Left forelimb (tissue), 1 donor: ENCODE data around the gene GRPEL2.

ENCODE experiments used
- DNase-seq: peaks from one replicate; pipeline ENCODE4 v3.0.0-alpha.2; 2018; ENCODE audit warnings: low spot score

GRPEL2 gene

GRCh38 chr5:149357370-149358293 lies 12.3 kb downstream of the GRPEL2 start, which contains the start of gene PCYOX1L:
Gene PCYOX1L (plus strand): TSS chr5:149358046. CDS start chr5:149358069, 23 bp downstream.
- peak; percentile 96 for DNase-seq

DNA sequence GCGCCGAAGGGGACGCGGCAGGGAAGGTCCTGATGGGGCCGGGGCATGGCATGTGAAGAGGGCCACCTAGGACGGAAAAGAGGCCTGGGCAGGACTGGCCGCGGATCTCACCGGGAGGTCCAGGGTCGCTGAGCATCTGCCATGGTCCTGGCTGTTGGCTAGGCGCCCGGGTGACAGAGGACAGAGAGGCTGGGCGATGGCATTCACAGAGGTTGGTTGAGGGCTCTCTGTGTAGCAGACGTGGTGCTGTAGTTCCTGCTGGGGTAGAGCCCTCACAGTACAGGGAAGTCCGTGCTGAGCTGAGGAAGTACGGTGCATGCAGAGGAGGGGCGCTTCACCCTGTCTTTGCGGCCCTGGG lies 13.0 kb downstream of the GRPEL2 start:
- peak; percentile 65 for DNase-seq

- no peak for DNase-seq
These were observed 13.7 kb downstream of the GRPEL2 start for GRCh38 chr5:149358868-149359495.

DNA sequence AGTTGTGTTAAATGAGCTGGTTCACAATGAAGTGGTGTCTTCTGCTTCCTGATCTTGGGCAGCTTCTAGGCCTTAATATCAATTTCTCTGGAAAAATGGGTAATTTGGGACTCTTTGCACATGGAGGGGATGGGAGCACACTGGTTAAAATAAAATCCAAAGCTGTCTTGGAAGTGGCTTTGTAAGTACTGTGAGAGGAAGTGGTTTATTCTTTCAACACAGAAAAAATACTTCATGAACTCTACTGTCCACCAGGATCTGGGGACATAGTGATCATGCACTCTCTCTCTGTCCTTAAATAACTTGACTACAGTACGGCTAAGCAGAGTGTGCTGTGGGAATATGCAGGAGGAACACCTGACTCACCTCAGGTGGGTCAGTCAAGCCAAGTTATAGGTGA lies 15.0 kb downstream of the GRPEL2 start:
- no peak for DNase-seq

DNA sequence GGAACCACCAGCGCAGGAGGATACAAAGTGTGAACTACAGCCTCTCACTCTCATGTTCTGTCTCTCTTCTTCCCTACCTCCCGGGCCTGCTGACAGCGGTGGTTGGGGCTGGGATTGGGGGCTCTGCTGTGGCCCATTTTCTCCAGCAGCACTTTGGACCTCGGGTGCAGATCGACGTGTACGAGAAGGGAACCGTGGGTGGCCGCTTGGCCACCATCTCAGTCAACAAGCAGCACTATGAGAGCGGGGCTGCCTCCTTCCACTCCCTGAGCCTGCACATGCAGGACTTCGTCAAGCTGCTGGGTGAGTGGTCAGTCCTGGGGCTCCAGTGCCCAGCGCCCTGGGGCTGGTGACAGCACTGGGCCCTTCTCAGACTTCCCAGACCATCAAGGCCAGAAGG lies 17.2 kb downstream of the GRPEL2 start:
- no peak for DNase-seq

DNA sequence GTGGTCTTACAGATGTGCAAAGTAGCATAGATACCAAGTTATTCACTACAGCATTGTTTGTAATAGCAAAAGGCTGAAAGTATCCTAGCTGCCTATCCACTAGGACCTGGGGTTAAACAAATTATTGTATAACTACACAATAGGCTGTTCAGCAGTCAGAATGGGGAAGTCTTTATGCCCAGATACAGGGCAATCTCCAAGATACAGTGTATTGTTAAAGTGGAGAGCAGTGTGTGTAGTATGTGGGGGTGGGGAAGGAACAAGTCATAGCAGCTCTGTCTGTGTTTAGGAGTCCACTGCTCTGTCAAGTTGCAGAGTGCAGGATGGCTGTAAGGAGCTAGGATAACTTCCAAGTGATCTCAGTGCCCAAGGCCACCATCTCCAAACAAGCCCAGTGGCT lies 18.1 kb downstream of the GRPEL2 start:
- no peak for DNase-seq

- no peak for DNase-seq
These were observed 18.6 kb downstream of the GRPEL2 start for GRCh38 chr5:149363936-149364335.

DNA sequence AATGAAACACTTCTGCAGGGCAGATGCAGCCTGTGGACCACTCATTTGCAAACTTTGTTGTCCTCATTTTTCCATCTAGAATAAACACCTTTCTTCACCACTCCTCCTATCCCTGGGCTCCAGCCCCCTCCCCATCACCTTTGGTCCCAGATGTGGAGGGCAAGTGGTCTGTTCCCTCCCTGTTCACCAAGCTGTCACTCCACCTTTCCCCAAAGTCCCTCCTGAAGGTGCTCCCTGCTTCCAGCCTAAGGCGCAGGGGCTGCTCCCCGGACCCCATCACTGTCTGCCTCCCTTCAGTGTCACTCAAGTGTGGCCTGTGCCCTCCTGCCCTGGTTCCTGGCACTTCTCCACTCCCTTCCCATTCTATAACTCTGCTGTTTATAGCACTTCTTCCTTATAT lies 19.4 kb downstream of the GRPEL2 start:
- no peak for DNase-seq

DNA sequence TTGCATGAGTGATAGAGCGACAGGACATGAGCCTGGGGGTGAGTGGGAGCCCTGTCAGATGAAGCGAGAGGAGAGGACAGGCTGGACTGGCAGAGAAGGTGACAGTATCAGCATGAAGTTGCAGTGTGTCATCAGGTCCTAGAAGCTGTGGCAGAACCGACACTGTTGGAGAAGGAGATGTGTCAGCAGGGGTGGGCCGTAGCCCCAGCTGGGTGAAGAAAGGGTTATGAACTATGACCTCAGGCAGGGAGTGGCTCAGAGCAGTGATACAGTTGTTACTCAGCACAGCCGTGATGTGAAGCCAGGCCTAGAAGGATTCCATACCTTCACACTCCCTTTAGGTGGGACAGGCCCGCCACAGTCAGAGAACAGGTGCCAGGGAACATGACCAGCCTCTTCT lies 20.1 kb downstream of the GRPEL2 start:
- DNase-seq, result no peak

DNA sequence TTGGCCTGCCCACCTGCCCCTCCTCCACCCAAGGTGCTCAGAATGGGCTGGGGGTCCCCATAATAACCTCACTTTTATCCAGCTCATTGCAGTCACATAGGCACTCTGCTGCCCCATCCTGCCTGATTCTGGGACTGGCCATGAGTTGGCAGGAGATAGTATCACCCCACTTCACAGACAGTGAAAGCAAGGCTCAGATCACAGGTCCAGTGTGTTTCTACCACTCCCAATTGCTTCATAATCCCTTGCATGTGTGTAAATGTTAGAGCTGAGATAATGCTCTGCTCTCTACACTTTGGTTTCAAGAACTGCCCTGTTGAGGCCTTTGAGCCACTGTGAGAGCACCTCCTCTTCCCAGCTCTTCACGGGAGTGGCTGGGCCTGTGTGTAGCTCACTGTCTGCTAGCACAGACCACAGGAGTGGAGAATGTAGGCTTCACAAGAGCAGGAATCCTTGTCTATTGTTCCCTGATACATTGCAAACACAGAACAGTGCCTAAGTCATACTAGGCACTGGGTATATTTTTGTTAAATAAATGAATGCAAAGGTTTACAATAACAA lies 20.9 kb downstream of the GRPEL2 start:
- no peak for DNase-seq

GRCh38 chr5:149367249-149367971 lies 22.1 kb downstream of the GRPEL2 start:
- DNase-seq, result no peak

DNA sequence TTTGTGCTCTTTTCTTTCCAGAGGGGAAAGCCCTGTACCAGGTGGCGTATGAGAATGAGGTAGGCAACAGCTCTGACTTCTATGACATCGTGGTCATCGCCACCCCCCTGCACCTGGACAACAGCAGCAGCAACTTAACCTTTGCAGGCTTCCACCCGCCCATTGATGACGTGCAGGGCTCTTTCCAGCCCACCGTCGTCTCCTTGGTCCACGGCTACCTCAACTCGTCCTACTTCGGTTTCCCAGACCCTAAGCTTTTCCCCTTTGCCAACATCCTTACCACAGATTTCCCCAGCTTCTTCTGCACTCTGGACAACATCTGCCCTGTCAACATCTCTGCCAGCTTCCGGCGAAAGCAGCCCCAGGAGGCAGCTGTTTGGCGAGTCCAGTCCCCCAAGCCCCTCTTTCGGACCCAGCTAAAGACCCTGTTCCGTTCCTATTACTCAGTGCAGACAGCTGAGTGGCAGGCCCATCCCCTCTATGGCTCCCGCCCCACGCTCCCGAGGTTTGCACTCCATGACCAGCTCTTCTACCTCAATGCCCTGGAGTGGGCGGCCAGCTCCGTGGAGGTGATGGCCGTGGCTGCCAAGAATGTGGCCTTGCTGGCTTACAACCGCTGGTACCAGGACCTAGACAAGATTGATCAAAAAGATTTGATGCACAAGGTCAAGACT lies 22.8 kb downstream of the GRPEL2 start:
- DNase-seq, result no peak

- DNase-seq, result no peak
These were observed 25.6 kb downstream of the GRPEL2 start for GRCh38 chr5:149370878-149371277.

GRCh38 chr5:149371296-149371962 lies 26.1 kb downstream of the GRPEL2 start:
- no peak for DNase-seq

DNA sequence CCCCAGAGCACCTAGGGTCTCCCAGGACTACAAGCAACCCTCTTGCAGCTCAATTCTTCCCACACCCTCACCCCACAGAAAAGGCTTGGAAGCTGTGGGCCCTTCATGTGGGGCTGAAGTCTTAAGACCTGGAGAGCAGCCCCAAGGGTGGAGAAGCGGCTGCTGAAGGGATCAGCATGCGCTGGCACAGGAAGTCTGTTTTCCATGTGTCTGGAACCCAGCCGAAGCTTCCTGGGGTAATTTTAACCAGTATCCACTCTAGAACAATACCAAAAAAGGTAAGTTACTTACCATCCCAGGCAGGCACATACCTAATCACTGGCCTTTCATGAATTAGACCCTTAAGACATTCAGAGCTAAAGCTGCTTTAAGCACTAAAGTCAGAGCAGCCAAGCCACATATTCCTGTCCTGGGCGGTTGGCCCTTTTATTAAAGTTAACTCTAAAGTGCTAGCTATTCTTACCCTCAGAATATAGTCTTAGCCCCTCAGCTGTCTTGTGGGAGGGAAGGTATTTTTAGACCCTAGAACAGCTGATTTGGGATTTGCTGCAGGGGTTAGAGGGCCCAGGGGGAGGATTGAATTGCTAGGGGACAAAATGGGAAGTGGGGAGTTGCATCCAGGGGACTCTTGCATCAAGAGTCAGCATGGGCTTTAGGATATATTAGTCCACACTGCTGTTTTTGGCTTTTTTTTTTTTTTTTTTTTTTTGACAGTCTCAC lies 26.9 kb downstream of the GRPEL2 start:
- DNase-seq, result no peak

GRCh38 chr5:149372932-149373331 lies 27.6 kb downstream of the GRPEL2 start:
- DNase-seq, result no peak

DNA sequence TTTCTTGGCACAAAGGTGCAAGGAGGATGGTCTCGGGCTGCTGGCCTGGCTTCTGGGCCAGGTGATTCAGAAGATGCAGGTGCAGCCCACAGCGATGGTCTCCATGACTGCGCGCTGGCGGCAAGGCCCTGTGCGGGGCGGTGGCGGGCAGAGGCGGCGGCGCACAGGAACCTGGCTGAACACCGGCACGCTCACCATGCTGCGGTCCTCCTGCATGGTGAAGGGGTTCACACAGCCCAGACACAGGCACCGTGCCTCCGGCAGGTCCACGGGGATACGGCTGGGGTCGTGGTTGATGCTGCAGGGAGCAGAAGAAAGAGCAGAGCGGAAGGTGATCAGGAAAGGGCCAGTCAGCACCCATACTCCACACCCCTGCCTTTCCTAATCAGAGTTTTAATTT lies 29.0 kb downstream of the GRPEL2 start:
- no peak for DNase-seq

DNA sequence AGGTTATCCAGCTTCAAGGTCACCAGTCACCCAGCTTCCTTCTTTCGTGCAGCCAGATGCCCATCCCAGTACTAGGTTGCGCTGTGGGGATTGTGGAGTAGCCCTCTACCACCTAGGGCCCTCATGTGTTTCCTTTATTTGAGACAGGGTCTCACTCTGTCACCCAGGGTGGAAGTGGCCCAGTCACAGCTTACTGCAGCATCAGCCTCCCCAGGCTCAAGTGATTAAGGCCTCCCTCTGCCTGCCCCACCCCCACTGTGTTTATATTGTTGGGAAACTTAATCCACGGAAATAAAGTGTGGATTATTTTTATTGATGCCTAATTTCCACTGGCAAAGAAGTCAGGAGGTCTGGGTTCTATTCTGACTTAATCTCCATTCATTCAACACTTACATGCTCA lies 29.5 kb downstream of the GRPEL2 start:
- no peak for DNase-seq

GRCh38 chr5:149375434-149375833 lies 30.1 kb downstream of the GRPEL2 start:
- no peak for DNase-seq

DNA sequence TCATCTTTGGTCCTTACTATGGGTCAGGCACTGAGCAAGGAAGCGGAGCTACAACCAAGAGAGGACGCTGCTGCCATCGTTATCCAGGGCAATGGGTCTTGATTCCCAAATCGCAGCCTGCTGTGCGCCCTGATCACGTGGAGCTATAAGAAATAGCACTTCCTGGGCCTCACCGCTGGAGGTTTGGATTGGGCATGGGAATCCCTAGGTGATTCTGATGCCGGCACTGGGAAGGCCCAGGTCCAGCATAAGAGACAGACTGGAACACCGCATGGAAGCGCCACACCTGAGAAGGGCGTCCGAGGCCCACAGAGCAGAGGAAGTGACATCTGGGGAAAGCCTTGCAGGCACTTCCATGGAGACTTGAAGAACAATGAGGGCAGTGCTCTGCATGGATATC lies 30.8 kb downstream of the GRPEL2 start:
- DNase-seq, result no peak
